IMR-90 (cell line): ENCODE measurements around the gene ZNF385C.

Experiments
- CTCF ChIP-seq: conservative IDR thresholded peaks from 2 replicates; pipeline ENCODE4 v1.5.1; 2012; ENCODE audit warnings: mild to moderate bottlenecking, low read depth, low read length, improper control_type of control experiment
- RCOR1 ChIP-seq: IDR thresholded peaks from 2 replicates; pipeline ENCODE4 v1.6.1; 2012; ENCODE audit warnings: mild to moderate bottlenecking, low read length, improper control_type of control experiment; ENCODE audit not compliant: insufficient replicate concordance
- SMC3 ChIP-seq: fragments of 150-350 bp; IDR thresholded peaks from 2 replicates; pipeline ENCODE4 v1.6.1; 2016; ENCODE audit warnings: low read depth, mild to moderate bottlenecking, antibody characterized with exemption, low read length, moderate library complexity
- USF2 ChIP-seq: fragments of 150-350 bp; IDR thresholded peaks from 2 replicates; pipeline ENCODE4 v1.6.1; 2017; ENCODE audit warnings: mild to moderate bottlenecking, antibody characterized with exemption, low read length, low read depth

- TF ChIP-seq CTCF (no peak), USF2 (no peak), RCOR1 (no peak), SMC3 (no peak)
Observed at GRCh38 chr17:41986634-41987033, 111.6 kb downstream of the ZNF385C start.
